GM19043 (cell line): ENCODE data around the gene TMUB2.

Source experiments
- ATAC-seq: cut with Tn5 transposase; IDR thresholded peaks from one replicate; pipeline ENCODE4 v1.9.1; 2021; ENCODE audit warnings: low read depth; ENCODE audit not compliant: unreplicated experiment

TMUB2 gene

GRCh38 chr17:44176257-44176656 lies 10.5 kb upstream of the TMUB2 start:
- no peak for ATAC-seq

DNA sequence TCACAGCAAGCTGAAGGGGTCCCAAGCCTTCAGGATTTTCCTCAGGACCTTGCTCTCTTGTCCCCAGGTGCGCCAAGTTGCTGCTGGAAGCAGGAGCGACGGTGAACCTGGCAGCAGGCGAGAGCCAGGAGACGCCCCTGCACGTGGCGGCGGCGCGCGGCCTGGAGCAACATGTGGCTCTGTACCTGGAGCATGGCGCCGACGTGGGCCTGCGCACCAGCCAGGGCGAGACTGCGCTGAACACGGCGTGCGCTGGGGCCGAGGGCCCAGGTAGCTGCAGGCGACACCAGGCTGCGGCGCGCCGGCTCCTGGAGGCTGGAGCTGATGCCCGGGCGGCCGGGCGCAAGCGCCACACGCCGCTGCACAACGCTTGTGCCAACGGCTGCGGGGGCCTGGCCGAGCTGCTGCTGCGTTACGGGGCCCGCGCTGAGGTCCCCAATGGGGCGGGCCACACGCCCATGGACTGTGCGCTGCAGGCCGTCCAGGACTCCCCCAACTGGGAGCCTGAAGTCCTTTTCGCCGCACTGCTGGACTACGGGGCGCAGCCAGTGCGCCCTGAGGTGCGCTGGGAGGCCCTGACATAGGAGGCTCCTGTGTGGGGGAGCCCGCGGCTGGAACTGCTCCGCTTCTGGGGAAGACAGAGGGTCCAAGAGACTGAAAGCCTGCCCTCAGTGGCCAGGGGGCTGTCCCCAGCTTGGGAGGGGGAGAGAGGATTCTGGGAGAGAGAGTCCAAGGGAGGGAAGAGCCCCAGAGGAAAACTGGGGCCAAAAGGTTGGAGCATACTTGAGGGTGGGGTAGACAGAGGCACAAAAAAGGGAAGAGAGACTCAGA lies 9.9 kb upstream of the TMUB2 start:
- ATAC-seq: no peak

DNA sequence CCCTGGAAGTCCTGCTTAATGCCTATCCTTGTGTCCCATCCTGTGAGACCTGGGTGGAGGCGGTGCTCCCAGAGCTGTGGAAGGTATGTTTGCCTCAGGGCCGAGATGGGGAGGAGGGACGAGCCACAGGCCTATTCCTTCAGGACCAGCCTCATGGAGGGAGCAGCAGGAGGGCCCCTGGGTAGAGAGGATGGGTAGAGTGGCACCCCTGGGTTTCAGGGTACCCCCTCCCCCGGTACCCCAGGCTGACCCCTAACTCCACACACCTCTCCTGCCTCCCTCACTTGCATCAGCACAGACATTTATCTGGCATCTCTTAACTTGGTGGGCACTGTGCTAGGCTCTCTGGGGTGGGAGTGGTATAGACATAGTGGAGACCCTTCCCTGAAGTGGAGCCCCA lies 9.1 kb upstream of the TMUB2 start:
- ATAC-seq: no peak

DNA sequence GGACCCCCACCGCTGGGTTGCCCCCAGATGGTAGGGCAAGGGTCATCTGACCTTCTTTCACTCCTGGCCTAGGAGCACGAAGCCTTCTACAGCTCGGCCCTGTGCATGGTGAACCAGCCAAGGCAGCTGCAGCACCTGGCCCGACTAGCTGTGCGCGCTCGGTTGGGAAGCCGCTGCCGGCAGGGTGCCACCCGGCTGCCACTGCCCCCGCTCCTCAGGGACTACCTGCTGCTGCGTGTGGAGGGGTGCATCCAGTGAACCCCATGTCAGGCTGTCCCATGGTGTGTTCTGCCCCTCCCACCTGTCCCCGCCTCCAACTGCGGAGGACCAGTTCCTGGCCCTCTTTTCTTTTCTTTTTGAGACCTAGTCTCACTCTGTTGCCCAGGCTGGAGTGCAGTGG lies 8.6 kb upstream of the TMUB2 start:
- no peak for ATAC-seq

GRCh38 chr17:44183024-44183423 lies 3.7 kb upstream of the TMUB2 start:
- ATAC-seq: no peak

GRCh38 chr17:44184212-44184810 lies 2.5 kb upstream of the TMUB2 start:
- no peak for ATAC-seq

DNA sequence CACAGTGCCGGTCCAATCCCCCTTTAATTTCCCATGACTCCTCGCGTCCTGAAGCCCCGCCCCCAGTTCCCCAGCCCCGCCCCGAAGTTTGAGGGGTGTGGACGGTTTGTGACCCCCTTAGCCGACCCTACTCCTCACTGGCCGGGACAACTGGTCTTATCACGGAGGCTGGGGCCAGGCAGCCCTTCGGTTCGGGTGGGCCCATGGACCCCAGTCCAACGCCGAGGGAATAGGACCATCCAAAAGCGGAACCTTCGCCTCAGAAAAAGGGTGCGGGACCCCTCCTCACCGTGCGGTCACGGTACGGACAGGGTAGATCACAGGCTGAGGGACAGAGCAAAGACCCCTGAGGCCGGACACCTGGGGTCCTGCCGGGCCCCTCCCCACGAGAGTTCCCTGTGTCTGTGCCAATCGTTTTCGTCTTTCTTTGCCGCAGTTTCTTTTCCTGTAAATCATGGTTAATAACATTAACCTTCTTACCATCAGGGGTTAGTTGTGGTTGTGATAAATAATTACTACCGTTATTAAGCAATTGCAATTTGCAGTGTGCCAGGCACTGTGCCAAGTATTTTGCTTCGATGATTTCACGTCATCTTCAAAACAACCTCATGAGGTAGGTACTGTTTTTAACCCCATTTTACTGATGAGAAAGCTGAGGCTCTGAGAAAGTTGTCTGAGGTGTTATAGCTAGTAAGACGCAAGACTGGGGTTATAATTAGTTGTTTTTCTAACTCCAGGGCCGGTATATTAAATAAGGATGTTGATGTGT lies 543 bp downstream of the TMUB2 start:
- peak; percentile 29 for ATAC-seq

DNA sequence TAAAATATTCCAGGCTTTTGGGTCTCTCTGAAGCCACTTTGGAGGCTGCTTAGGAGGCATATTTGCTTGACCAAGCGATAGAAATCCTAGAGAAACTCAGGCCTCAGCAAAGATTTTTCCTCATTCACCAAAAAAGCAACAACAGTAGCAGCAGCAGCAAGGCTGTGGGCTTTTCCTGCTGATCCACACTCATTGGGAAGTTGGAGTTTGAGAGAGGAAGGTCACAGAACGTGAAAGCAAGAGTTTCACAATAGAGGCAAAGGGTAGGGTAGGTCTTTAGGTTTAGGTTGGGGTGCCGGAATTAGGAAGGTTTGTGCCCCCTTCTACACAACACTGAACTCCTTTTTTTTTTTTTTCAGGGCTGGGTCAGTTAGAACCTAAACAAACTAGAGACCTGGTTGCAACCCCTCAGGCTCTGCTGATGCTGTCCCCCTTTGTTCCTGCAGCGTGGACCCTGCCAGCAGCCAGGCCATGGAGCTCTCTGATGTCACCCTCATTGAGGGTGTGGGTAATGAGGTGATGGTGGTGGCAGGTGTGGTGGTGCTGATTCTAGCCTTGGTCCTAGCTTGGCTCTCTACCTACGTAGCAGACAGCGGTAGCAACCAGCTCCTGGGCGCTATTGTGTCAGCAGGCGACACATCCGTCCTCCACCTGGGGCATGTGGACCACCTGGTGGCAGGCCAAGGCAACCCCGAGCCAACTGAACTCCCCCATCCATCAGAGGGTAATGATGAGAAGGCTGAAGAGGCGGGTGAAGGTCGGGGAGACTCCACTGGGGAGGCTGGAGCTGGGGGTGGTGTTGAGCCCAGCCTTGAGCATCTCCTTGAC lies 2.0 kb downstream of the TMUB2 start:
- no peak for ATAC-seq

DNA sequence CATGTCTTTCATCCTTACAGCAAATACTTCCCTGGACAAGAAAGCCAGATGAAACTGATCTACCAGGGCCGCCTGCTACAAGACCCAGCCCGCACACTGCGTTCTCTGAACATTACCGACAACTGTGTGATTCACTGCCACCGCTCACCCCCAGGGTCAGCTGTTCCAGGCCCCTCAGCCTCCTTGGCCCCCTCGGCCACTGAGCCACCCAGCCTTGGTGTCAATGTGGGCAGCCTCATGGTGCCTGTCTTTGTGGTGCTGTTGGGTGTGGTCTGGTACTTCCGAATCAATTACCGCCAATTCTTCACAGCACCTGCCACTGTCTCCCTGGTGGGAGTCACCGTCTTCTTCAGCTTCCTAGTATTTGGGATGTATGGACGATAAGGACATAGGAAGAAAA lies 3.7 kb downstream of the TMUB2 start:
- no peak for ATAC-seq

GRCh38 chr17:44191369-44191768 lies 4.6 kb downstream of the TMUB2 start:
- ATAC-seq: no peak

DNA sequence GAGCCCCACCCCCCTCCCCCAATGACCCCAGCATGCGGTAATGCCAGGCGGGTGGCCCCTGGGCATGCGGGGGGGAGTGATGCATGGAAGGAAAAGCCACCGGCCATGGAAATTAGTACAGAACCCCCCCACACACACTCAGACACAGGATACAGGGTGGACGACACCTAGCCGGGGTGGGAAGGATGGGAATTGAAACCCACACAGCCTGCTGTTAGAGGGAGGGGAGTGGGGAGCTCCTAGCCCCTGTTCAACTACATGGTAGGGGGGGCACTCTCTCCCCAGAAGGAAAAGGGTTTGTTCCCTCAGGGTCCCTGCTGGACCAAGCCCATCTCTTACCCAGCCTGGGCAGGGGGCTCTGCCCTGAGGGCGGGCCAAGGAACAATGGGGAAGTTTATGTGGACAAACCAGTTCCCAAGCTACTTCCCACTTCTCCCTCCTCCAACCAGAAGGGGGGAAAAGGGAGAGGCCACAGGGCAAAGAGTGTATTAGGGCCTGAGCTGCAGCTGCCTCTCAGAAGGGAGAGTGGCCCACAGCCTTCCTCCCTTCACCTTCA lies 5.2 kb downstream of the TMUB2 start:
- no peak for ATAC-seq

DNA sequence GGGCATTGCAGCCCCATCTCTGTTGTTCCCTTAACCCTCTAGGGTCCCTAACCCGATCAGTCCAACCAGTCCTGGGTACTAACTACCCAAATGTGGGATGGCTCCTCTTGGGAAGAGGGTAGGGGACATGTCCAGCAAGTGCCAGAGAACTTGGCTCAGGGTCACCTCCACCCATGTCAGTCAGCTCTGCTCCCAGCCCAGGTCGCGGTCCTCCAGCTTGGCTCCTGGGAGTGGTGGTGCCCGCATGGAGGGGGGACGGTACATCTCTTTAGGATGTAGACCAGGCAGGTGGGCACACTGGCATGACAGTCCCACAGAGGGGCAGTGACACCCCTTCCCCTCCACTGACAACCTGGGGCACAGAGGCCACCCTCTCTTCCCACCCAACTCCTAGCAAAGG lies 6.0 kb downstream of the TMUB2 start:
- no peak for ATAC-seq

DNA sequence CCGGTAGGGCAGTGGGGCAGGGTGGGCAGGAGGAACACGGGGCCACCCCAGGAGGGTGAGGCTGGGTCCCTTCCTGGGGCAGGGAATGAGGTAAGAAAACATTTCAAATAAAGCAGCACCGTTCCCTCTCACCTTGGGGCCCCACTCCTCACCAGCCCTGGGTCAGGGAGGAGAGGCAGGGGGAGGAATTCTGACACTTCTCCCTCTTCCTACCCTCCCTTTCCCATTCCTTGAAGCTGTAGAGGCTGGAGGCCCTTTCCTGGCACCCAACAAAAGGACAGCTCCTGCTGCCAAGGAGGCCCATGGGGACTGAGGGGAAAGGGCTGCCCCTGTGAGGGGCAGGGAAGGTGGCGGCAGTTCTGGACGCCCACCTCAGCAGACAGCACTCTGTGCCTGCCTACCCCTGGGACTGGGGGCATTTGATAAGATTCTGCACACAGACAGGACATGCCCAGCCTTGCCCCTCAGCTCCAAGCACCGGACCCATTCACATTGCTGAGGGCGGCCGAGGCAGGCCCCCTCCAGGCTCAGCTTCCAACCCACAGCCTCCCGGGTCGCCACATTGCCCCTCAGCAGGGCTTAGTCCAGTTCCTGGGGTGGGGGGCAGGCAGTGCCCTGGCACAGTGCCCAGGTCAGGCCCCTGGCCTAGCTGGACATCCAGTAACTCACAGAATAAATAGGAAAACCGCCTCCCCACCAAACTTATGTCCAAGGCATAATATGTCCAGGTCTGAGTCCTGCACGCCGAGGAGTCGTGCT lies 6.7 kb downstream of the TMUB2 start:
- ATAC-seq: no peak

DNA sequence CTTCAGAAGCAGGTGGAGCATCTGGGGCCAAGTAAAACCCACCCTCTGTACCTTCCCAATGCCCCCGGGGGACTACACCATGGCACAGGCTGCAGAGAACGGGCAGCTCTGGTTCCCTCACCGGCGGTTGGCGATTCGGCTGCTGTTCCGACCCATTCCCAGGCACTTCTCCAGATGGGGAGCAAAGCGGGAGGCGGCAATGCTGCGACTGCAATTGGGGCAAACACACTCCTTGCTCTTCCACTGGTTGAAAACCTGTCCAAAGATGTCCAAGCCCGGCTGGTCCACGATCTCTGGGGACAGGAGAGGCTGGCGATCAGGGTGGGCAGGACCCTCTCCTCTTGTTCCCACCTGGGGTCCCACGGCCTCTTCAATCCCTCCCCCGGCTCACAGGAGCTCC lies 10.3 kb downstream of the TMUB2 start:
- no peak for ATAC-seq

DNA sequence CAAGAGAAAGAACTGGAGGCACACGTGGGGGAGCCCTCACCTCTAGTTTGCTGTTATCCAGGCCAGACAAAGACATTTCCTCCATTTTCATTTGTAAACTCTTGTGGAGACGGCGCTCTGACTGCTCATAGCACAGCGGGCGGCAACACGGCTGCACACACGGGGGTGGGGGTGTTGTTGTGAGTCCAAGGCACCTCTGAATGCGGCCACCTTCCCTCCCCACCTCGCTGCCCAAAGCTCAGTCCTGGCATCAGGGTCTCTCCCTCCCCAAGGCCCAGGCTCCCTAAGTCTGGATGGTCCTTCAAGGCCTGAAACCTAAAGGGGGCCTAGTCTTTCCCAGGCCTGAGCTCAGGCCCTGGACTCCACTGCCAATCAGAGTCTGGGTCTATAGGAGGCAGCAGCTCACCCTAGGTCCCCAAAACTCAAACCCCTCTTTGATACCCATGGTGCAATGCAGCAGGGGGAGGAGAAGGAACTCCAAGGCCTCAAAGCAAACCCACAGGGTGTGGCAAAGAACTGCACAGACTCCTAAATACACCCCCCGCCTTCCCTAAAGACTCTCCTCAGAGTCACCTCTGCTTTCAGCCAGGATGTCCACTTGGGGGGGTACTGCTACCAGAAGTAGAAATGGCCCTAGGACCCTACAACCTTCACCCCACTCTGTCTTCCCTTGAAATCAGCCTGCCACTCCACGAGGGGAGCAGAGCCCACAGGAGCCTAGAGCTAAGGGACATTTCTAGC lies 11.4 kb downstream of the TMUB2 start:
- no peak for ATAC-seq

DNA sequence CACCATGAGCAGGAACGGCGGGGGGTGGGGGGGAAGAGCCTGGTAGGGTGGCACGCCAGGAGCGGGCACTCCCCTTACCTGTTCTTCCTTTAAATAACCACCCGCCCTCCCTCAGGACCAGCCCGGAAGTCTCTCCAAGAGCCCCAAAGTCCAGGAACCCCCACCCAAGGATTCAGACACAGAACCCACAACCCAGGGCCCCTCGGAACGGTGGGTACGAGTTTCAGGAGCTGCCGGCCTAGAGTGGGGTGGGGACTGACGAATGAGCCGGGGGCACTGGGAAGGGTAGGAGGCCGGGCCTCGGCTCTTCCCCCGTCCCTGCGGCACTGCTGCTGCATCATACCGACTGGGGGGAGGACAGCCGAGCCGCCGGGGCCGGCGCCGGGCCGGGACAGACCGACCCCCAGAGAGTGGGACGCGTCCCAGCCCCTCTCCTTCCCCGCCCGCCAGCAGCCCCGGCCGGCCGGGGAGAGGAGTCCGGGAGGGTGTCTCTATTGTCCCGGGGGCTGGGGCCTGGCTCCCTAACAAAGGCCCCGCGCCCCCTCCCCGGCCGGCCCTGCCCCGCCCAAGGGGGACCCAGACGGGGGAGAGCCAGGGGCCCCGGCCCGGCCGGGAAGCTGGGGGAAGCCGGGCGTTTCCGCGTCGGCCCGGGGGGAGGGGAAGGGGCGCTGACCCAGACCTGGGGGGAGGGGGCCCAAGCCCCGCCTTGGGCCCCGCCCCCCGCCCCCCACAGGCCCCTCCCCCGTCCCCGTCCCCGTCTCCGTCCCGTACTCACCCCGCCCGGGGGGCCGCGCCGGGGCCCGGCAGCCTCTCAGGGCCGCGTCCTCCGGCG lies 12.2 kb downstream of the TMUB2 start:
- ATAC-seq: peak; percentile 2

GRCh38 chr17:44199553-44200477 lies 13.0 kb downstream of the TMUB2 start, which contains the start of gene ATXN7L3:
Gene ATXN7L3, minus strand, starts transcription at chr17:44199884. Its CDS starts 1,814 bp downstream, at chr17:44198070.
- ATAC-seq: peak; percentile 62
